ENCODE measurements around the gene SON.
A peak's percentile ranks its signal among the peaks of the same experiment; 100 is the strongest.
"Not testable (repeated sequence)": the region's sequence is repeated elsewhere in the genome, so short reads cannot be mapped to it uniquely, and the experiment has no call there.

The SON gene

GRCh38 chr21:33576741-33577141 is 33.9 kb downstream of the SON start:
- DNase-seq (ENCODE audit: low read depth in 3 of 3), result not testable (repeated sequence)

DNA sequence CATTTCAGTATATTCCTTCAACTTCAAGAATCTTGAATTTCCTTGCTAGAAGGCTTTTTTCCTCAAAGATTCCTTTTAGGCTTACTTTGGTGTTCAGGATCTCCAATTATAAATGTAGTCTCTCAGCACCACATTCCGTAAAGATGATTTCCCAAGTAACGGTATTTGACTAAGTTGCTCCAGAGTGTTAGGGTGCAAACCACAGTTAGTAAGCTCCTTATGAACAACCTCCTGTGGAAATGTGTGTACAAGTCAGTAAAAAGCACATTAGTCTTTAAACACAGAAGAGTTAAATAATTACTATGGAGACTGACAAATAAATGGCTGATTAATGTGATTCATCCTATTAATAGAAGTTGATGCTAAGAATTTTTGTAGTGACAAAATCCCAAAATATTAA is 35.4 kb downstream of the SON start:
- no peak for DNase-seq (ENCODE audit: low read depth in 3 of 3)

DNA sequence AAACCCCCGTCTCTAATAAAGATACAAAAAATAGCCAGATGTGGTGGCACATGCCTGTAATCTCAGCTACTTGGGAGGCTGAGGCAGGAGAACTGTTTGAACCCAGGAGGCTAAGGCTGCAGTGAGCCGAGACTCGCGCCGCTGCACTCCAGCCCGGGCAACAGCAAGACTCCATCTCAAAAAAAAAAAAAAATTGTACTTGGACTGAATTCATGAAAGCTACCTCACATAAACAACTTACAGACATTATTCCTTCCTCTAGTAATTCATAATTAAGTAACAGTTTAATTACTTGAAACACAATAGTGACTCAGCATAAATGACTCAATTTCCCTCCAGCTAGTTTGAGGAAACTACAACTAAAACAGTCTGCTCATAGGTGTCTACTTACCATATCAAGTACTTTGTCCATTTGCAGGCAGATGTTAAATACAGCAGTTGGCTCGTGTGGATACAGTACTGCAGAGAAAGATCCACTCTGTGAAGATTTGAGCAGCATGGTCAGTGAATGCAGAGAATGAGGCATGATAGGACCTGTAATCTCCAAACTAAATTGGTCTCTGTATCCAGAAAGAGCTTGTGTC is 36.2 kb downstream of the SON start:
- no peak for DNase-seq (ENCODE audit: low read depth in 3 of 3)

- DNase-seq (ENCODE audit: low read depth in 3 of 3), result no peak
These were observed 41.6 kb downstream of the SON start for GRCh38 chr21:33584455-33584854.

DNA sequence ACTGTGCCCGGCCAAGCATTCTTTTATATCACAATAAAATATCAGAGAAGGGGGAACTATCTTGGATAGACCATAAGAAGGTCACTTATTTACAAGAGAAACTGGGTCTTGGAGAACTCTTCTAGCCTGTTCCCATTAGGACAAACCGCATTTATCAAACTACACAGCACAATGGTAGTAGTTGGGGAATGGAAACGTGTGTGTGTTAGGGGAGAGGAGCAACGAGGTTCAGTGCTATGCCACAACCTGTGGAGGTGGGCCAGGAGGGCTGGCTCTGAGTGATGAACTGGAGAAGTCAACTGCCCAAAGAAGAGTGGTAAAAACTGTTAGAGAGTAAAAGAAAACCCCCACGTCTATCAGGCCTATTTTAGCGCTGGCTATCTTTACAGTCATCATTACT is 44.1 kb downstream of the SON start:
- no peak for DNase-seq (ENCODE audit: low read depth in 3 of 3)

DNA sequence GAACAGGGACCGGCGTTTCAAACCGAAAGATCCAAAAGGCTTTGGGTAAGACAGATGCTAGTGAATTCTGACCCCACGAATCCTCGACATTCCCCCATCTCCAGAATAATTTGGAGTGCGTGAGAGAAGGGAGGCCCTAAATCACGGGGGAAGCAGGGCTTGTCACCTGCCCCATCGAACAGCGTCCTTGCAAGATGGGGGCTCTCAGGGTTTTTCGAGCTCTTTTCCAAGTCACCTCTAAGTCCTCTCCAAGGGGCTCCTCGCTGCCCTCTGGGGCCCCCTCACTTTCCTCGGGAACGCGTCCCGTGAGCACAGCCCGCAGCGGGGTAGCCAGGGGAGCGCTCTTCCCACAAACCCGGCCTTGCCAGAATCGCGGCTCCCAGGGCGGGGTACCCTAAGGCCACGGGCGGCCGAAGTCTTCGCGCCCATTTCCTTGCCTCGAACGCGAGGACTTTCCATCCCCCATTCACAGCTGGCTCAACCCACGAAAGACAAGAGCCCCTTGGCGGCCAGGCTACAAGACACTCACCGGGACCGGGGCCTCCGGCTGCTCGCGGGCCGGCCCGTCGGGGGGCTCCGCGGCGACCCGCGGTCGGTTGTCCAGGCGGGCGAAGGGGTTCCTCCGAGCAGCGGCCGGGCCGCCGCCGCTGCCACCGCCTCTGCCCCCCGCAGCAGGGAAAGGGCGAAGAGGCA is 45.1 kb downstream of the SON start:
- DNase-seq (ENCODE audit: low read depth in 3 of 3), result peak in 2 of 3 donors; percentile 9 to 20

DNA sequence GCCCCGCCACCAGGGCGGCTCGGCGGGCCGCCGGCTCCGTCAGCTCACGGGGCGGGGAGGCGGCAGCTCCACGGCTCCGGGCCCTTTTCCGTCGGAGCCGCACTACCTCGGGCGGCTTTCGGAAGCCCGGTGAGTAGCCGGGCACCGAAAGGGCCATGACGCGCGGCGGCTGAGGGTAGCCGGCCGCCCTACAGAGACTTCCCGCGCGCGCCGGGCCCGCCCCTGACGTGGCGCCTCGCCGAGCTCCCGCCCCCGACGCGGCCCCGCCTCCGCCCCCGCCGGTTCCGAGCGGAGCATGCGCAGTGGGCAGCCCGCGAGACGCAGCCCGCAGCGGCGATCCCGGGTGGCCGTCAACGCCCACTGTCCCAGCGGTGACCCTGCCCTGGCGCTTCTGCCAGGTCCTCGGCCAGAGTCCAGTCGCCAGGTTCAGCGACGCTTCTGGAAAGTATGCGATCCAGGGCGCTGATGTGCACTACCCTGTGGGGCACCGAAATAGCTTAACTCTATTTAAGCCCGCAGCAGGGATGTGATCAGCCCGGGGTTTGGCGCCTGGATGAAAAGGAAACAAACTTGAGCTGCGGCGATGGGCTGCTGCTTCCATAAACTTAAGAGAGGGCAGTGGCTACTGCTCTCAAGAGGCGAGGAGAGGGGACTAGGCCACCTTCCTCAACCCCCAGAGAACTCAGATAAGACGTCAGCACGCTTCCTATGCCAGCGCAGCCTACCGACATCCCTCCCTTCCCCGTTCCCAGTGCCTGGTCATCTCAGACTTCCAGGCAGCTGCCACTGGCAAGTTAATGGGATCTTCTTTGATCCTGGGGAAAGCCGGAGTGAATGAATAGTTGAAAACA is 45.9 kb downstream of the SON start, which contains the start of gene DONSON:
Gene DONSON, minus strand, starts transcription at position 200 of the 851 bp plus-strand sequence. Its CDS starts 43 bp downstream, at position 157.
- peak; percentile 69 to 85 (median 77) for DNase-seq (ENCODE audit: low read depth in 3 of 3)

DNA sequence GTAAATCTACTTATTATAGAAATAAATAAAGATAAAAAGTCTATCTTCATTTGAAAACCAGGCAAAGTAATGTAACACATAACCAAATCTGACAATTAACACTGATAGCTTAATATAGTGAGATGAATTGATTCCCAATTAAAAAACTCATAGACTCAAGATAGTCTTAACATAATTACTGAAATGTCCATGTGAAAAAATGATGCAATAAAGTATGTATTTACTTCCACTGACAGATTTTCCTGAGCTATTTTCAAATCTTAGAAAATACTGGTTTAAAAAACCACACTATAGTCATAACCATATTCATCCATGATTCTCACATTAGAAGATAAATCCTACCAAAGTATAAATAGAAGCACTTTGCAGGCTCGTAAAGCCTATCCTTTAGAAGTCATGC is 55.2 kb downstream of the SON start:
- no peak for DNase-seq (ENCODE audit: low read depth in 3 of 3)

DNA sequence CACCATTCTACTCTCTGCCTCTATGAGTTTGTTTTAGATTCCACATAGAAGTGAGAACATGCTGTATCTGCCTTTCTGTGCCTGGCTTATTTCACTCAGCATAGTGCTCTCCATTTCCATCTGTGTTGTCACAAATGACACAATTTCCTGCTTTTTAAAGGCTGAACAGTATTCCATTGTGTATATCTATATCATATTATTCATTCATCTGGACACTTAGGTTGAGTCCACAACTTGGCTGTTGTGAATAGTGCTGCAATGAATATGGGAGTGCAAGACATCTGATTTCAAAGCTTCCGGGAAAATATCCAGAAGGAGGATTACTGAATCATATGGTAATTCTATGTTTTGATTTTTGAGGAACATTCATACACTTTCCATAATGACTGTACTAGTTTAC is 65.7 kb downstream of the SON start:
- DNase-seq (ENCODE audit: low read depth in 3 of 3), result no peak

GRCh38 chr21:33611006-33611744 is 68.3 kb downstream of the SON start:
- no peak for DNase-seq (ENCODE audit: low read depth in 3 of 3)

DNA sequence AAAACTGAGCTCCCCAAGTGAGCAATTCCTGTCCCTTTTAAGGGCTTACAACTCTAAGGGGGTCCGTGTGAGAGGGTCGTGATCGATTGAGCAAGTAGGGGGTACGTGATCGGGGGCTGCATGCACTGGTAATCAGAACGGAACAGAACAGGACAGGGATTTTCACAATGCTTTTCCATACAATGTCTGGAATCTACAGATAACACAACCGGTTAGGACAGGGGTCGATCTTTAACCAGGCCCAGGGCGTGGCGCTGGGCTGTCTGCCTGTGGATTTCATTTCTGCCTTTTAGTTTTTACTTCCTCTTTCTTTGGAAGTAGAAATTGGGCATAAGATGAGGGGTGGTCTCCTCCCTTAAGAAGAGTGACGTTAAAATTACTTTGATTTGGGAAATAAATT is 74.7 kb downstream of the SON start:
- DNase-seq (ENCODE audit: low read depth in 3 of 3), result not testable (repeated sequence)

- DNase-seq (ENCODE audit: low read depth in 3 of 3), result no peak
These were observed 75.6 kb downstream of the SON start for GRCh38 chr21:33618407-33618806.

DNA sequence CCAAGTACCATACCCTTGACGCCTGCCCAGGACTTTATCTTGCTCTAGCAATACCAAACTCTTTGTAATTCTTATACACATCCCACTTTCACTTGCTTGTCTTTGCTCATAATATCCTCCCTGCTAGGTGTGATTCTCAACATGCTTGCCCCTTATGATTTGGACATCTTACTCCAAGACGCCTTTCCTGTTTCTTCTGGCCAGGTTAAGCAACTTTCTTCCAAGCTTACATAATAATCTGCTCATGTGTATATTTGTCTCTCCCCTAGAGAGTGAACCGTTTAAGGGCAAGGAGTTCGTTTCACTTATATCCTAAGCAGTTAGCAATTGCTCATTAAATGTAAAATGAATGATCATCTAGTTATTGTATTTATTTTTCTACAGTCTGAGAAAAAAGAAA is 76.9 kb downstream of the SON start:
- no peak for DNase-seq (ENCODE audit: low read depth in 3 of 3)

GRCh38 chr21:33622253-33622652 is 79.4 kb downstream of the SON start:
- DNase-seq (ENCODE audit: low read depth in 3 of 3), result no peak

GRCh38 chr21:33626151-33626550 is 83.3 kb downstream of the SON start:
- DNase-seq (ENCODE audit: low read depth in 3 of 3), result not testable (repeated sequence)

Data from stimulated activated CD4-positive, alpha-beta T cell treated with anti-CD3 and anti-CD28 coated beads, TNF-alpha, amount 100 ng/mL, for 48 hours (primary cell).